HG03025 (cell line): ENCODE measurements around the gene CACNA1D.

ENCODE experiments used
- ATAC-seq: cut with Tn5 transposase; IDR thresholded peaks from one replicate; pipeline ENCODE4 v1.9.1; 2021; ENCODE audit warnings: mild to moderate bottlenecking, moderate library complexity; ENCODE audit not compliant: unreplicated experiment, low FRiP score

The CACNA1D gene

GRCh38 chr3:53833053-53833645, 338.7 kb downstream of the CACNA1D start:
- no peak for ATAC-seq

- no peak for ATAC-seq
These were observed 339.3 kb downstream of the CACNA1D start for GRCh38 chr3:53833700-53834099.

GRCh38 chr3:53834429-53835095, 340.2 kb downstream of the CACNA1D start:
- no peak for ATAC-seq

GRCh38 chr3:53835257-53835656, 340.8 kb downstream of the CACNA1D start:
- no peak for ATAC-seq

- no peak for ATAC-seq
These were observed 341.9 kb downstream of the CACNA1D start for GRCh38 chr3:53836084-53836872.

GRCh38 chr3:53837331-53837730, 342.9 kb downstream of the CACNA1D start:
- ATAC-seq: no peak

GRCh38 chr3:53841296-53841695, 346.9 kb downstream of the CACNA1D start:
- ATAC-seq: no peak

GRCh38 chr3:53842436-53843194, 348.2 kb downstream of the CACNA1D start:
- no peak for ATAC-seq

GRCh38 chr3:53843195-53844177, 349.1 kb downstream of the CACNA1D start:
- ATAC-seq: no peak

GRCh38 chr3:53844262-53845102, 350.1 kb downstream of the CACNA1D start:
- no peak for ATAC-seq

GRCh38 chr3:53845103-53845880, 350.9 kb downstream of the CACNA1D start:
- ATAC-seq: no peak

GRCh38 chr3:53845881-53846133, 351.4 kb downstream of the CACNA1D start:
- no peak for ATAC-seq

GRCh38 chr3:53846134-53846850, 351.9 kb downstream of the CACNA1D start, which contains the start of the genes CHDH and IL17RB:
Gene CHDH, minus strand, starts transcription at chr3:53846419. Its CDS starts 22,411 bp downstream, at chr3:53824008.
Gene IL17RB, plus strand, starts transcription at chr3:53846568. Its CDS starts 21 bp downstream, at chr3:53846589.
- no peak for ATAC-seq

- ATAC-seq: no peak
These were observed 352.4 kb downstream of the CACNA1D start for GRCh38 chr3:53846851-53847155.

GRCh38 chr3:53849916-53850315, 355.5 kb downstream of the CACNA1D start:
- no peak for ATAC-seq

- ATAC-seq: no peak
These were observed 356.5 kb downstream of the CACNA1D start for GRCh38 chr3:53850895-53851294.

- no peak for ATAC-seq
These were observed 362.6 kb downstream of the CACNA1D start for GRCh38 chr3:53856964-53857363.
